Neural progenitor cell (in vitro differentiated cells): ENCODE data around the gene ESRRG.

ENCODE experiments used
- CTCF ChIP-seq: fragments of 200-600 bp; sonication (generic); IDR thresholded peaks from 2 replicates; pipeline ENCODE4 v1.5.1; 2017; ENCODE audit warnings: antibody characterized with exemption, mild to moderate bottlenecking
- EZH2 ChIP-seq: fragments of 200-600 bp; sonication (generic); IDR thresholded peaks from 2 replicates; pipeline ENCODE4 v1.6.1; 2017; ENCODE audit warnings: antibody characterized with exemption, mild to moderate bottlenecking, moderate library complexity

- TF ChIP-seq EZH2: no peak
- TF ChIP-seq CTCF: no peak
These were observed 16.6 kb upstream of the ESRRG start for GRCh38 chr1:216739793-216740192.
